Nephron (organoid): ENCODE results near the gene FER1L5.

Experiments used
- H3K27ac Mint-ChIP-seq, 3 experiments: 2 replicates each; pipeline ENCODE4 v1.8.0; 2020; ENCODE audit warnings: mixed read lengths in 3 of 3, mild to moderate bottlenecking in 2 of 3, moderate library complexity in 1 of 3
- H3K27me3 Mint-ChIP-seq: 2 replicates; pipeline ENCODE4 v1.8.0; 2021; ENCODE audit warnings: low read depth, mild to moderate bottlenecking, moderate library complexity, mixed read lengths
- H3K36me3 Mint-ChIP-seq: 2 replicates; pipeline ENCODE4 v1.8.0; 2020; ENCODE audit warnings: low read depth, mixed read lengths
- H3K4me1 Mint-ChIP-seq: 2 replicates; pipeline ENCODE4 v1.8.0; 2020; ENCODE audit warnings: mixed read lengths
- H3K4me3 Mint-ChIP-seq, 3 experiments: 2 replicates each; pipeline ENCODE4 v1.8.0; 2020; ENCODE audit warnings: mild to moderate bottlenecking in 3 of 3, mixed read lengths in 3 of 3, moderate library complexity in 2 of 3
- H3K9me3 Mint-ChIP-seq: 2 replicates; pipeline ENCODE4 v1.8.0; 2020; ENCODE audit warnings: mixed read lengths
- TF ChIP-seq, protein P1 (sequence below), 3 experiments: fragments of 200-600 bp; sonication (generic); IDR thresholded peaks; one replicate each; pipeline ENCODE4 v1.5.0; 2021; ENCODE audit warnings: antibody characterized with exemption in 3 of 3; ENCODE audit not compliant: unreplicated experiment in 3 of 3

Gene FER1L5

DNA sequence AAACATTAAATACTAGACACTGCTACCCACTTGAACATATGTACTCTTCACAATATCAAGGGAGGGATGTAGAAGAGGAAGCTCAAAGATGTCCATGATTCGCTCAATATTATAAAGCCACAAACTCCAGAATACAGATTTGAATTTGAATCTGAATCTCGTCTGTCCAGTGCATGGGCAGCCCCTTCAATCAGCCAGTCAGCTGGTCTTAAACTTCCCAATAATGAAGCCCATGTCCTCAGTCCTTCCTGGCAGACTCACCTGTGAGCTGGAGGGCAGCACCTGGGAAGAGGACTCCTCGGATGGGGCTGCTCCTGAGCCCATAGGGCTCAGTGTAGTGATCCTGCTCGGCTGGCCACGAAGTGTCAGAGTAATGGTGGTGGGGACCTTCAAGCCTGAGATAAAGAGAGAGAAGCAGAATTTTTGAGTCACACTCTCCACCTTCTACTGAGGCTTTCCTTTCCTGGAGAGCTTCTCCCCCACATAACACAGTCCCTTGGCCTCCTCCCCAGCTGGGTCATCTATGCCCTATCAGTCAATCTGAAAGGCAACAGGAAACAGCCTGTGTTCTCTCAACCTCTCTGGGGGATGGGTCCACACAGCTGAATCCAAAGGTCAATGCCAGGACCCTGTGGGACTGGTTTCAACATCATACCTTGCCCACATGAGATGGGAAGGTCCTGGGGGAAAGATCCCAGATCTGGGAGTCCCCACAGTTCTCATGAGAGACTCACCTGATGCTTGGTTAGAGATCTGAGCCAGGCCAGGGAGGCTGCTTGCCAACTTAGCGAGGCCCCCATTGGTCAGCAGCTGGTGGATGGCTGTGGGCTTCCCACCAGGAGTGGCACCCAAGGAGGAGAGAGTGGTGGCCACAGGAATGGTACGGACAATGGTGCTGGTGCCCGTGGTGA, 40.9 kb upstream of the FER1L5 start:
- peaks cover 83% of the 10 kb centered on the region for H3K36me3 Mint-ChIP-seq
- no peaks in the 10 kb centered on the region for H3K4me1 Mint-ChIP-seq
- TF ChIP-seq, protein P1, sequence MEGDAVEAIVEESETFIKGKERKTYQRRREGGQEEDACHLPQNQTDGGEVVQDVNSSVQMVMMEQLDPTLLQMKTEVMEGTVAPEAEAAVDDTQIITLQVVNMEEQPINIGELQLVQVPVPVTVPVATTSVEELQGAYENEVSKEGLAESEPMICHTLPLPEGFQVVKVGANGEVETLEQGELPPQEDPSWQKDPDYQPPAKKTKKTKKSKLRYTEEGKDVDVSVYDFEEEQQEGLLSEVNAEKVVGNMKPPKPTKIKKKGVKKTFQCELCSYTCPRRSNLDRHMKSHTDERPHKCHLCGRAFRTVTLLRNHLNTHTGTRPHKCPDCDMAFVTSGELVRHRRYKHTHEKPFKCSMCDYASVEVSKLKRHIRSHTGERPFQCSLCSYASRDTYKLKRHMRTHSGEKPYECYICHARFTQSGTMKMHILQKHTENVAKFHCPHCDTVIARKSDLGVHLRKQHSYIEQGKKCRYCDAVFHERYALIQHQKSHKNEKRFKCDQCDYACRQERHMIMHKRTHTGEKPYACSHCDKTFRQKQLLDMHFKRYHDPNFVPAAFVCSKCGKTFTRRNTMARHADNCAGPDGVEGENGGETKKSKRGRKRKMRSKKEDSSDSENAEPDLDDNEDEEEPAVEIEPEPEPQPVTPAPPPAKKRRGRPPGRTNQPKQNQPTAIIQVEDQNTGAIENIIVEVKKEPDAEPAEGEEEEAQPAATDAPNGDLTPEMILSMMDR (IDR thresholded peaks at IDR 0.05; ENCODE audit: unreplicated experiment in 3 of 3) = no peak
- no peak overlapping the region for H3K4me3 Mint-ChIP-seq
- no peak overlapping the region for H3K27ac Mint-ChIP-seq
- no peaks in the 10 kb centered on the region for H3K9me3 Mint-ChIP-seq
- H3K27me3 Mint-ChIP-seq = no peaks in the 10 kb centered on the region

- Mint-ChIP-seq H3K9me3 (no peaks in the 10 kb centered on the region), H3K36me3 (peaks cover 82% of the 10 kb centered on the region), H3K4me3 (no peak overlapping the region), H3K4me1 (no peaks in the 10 kb centered on the region), H3K27me3 (no peaks in the 10 kb centered on the region), H3K27ac (no peak overlapping the region)
- TF ChIP-seq, protein P1 (IDR thresholded peaks at IDR 0.05; ENCODE audit: unreplicated experiment in 3 of 3) = no peak
These were observed 40.2 kb upstream of the FER1L5 start for GRCh38 chr2:96602330-96602823.

DNA sequence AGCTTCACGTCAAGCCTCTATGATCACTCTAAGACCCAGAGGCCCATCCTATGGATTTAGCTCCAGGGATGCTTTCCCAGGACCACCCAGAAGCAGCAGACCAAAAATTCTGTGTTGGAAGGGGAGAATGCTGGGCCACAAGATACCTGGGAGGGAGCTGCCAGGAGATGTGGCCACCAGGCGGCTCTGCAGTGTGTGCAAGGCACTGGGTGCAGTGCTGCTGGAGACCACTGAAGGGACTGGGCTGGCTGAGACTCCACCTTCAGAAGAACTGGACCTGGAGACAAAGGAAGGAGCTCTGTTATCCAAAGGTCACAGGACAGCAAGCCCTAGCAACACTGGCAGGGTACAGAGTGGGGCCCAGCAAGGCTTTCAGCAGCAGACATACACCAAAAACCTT, 38.5 kb upstream of the FER1L5 start:
- TF ChIP-seq, protein P1 (IDR thresholded peaks at IDR 0.05; ENCODE audit: unreplicated experiment in 3 of 3) = no peak
- Mint-ChIP-seq H3K36me3 (peaks cover 87% of the 10 kb centered on the region), H3K9me3 (no peaks in the 10 kb centered on the region), H3K4me1 (no peaks in the 10 kb centered on the region), H3K27me3 (no peaks in the 10 kb centered on the region), H3K27ac (no peak overlapping the region), H3K4me3 (no peak overlapping the region)

GRCh38 chr2:96608469-96609455, 33.8 kb upstream of the FER1L5 start:
- Mint-ChIP-seq H3K4me1 (no peaks in the 10 kb centered on the region), H3K4me3 (no peak overlapping the region), H3K27ac (no peak overlapping the region), H3K27me3 (no peaks in the 10 kb centered on the region), H3K9me3 (no peaks in the 10 kb centered on the region), H3K36me3 (peaks cover 89% of the 10 kb centered on the region)
- TF ChIP-seq, protein P1 (IDR thresholded peaks at IDR 0.05; ENCODE audit: unreplicated experiment in 3 of 3) = no peak

- no peak overlapping the region for H3K4me3 Mint-ChIP-seq
- H3K9me3 Mint-ChIP-seq = no peaks in the 10 kb centered on the region
- TF ChIP-seq, protein P1 (IDR thresholded peaks at IDR 0.05; ENCODE audit: unreplicated experiment in 3 of 3) = no peak
- H3K27ac Mint-ChIP-seq = no peak overlapping the region
- peaks cover 69% of the 10 kb centered on the region for H3K36me3 Mint-ChIP-seq
- no peaks in the 10 kb centered on the region for H3K27me3 Mint-ChIP-seq
- H3K4me1 Mint-ChIP-seq = no peaks in the 10 kb centered on the region
These were observed 26.4 kb upstream of the FER1L5 start for GRCh38 chr2:96616128-96616527.
